Activated naive CD8-positive, alpha-beta T cell treated with anti-CD3 and anti-CD28 coated beads for 36 hours (primary cell): ENCODE results near the gene ANXA6. TPM values are rescaled to one million over a fixed set of nuclear protein-coding genes. Genes with fewer than 3 reads are reported as not detected.

ENCODE experiments used
- DNase-seq: peaks from one replicate; pipeline ENCODE4 v3.0.0; 2021
- H3K27ac Mint-ChIP-seq: one replicate; pipeline ENCODE4 v1.8.0; 2022; ENCODE audit warnings: mild to moderate bottlenecking, moderate library complexity, mixed read lengths
- H3K27me3 Mint-ChIP-seq: one replicate; pipeline ENCODE4 v1.8.0; 2022; ENCODE audit warnings: mild to moderate bottlenecking, mixed read lengths
- H3K36me3 Mint-ChIP-seq: one replicate; pipeline ENCODE4 v1.8.0; 2021; ENCODE audit warnings: mild to moderate bottlenecking, mixed read lengths
- H3K4me1 Mint-ChIP-seq: one replicate; pipeline ENCODE4 v1.8.0; 2021; ENCODE audit warnings: mixed read lengths
- H3K4me3 Mint-ChIP-seq: one replicate; pipeline ENCODE4 v1.8.0; 2022; ENCODE audit warnings: mild to moderate bottlenecking, moderate library complexity, mixed read lengths
- H3K9me3 Mint-ChIP-seq: one replicate; pipeline ENCODE4 v1.8.0; 2022; ENCODE audit warnings: mixed read lengths
- total RNA-seq, 2 experiments: library from RNA; stranded (reverse); gene quantifications; one replicate each; pipeline ENCODE4 v1.2.3, GENCODE V29; 2021

ANXA6 gene
- total RNA-seq, 2 experiments from 2014 or later = 407 to 417 TPM

DNA sequence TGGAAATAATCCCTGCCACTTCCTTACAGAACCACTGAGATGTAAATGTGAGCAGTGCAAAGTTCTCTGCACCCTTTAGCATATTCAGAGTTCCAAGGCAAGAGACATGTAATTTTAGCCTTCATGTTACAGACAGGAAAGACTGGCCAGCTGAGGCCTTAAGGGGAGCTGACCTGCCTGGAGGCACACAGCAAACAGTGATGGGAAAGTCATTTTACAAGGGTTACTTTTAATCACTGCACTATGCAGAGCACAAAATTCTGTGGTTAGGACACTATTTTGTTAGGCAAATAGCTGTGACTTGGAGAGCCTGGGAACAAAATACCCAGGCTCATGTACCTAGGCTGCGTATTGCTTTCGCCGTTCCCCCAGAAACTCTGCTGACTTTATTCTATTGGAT lies 46.6 kb downstream of the ANXA6 start:
- Mint-ChIP-seq H3K4me1 (peaks cover 6% of the 10 kb centered on the region), H3K36me3 (peaks cover 25% of the 10 kb centered on the region), H3K4me3 (no peak overlapping the region)

GRCh38 chr5:151110122-151110681 lies 47.4 kb downstream of the ANXA6 start:
- no peaks in the 10 kb centered on the region for H3K9me3 Mint-ChIP-seq
- H3K4me3 Mint-ChIP-seq = no peak overlapping the region
- peaks cover 25% of the 10 kb centered on the region for H3K36me3 Mint-ChIP-seq
- H3K27me3 Mint-ChIP-seq = no peaks in the 10 kb centered on the region
- no peak for DNase-seq
- H3K4me1 Mint-ChIP-seq = peaks cover 1% of the 10 kb centered on the region
- H3K27ac Mint-ChIP-seq = peak overlapping the region; percentile 21

More for the DNA sequence above, 46.6 kb downstream of the ANXA6 start:
- DNase-seq = no peak
- H3K27ac Mint-ChIP-seq = no peak overlapping the region
- H3K9me3 Mint-ChIP-seq = no peaks in the 10 kb centered on the region
- H3K27me3 Mint-ChIP-seq = no peaks in the 10 kb centered on the region

GRCh38 chr5:151108566-151108965 lies 49.0 kb downstream of the ANXA6 start:
- no peak overlapping the region for H3K27ac Mint-ChIP-seq
- H3K4me3 Mint-ChIP-seq = no peak overlapping the region
- H3K27me3 Mint-ChIP-seq = no peaks in the 10 kb centered on the region
- DNase-seq = no peak
- H3K36me3 Mint-ChIP-seq = peaks cover 25% of the 10 kb centered on the region
- H3K9me3 Mint-ChIP-seq = no peaks in the 10 kb centered on the region
- H3K4me1 Mint-ChIP-seq = no peaks in the 10 kb centered on the region

- Mint-ChIP-seq H3K9me3 (no peaks in the 10 kb centered on the region), H3K4me3 (no peak overlapping the region), H3K27ac (no peak overlapping the region), H3K36me3 (peaks cover 26% of the 10 kb centered on the region), H3K4me1 (peaks cover 2% of the 10 kb centered on the region), H3K27me3 (no peaks in the 10 kb centered on the region)
- DNase-seq = no peak
These were observed 49.6 kb downstream of the ANXA6 start for GRCh38 chr5:151107738-151108520.

GRCh38 chr5:151107084-151107483 lies 50.5 kb downstream of the ANXA6 start:
- Mint-ChIP-seq H3K27ac (no peak overlapping the region), H3K36me3 (peaks cover 22% of the 10 kb centered on the region), H3K4me3 (no peak overlapping the region), H3K9me3 (no peaks in the 10 kb centered on the region), H3K27me3 (no peaks in the 10 kb centered on the region), H3K4me1 (peaks cover 2% of the 10 kb centered on the region)
- no peak for DNase-seq

DNA sequence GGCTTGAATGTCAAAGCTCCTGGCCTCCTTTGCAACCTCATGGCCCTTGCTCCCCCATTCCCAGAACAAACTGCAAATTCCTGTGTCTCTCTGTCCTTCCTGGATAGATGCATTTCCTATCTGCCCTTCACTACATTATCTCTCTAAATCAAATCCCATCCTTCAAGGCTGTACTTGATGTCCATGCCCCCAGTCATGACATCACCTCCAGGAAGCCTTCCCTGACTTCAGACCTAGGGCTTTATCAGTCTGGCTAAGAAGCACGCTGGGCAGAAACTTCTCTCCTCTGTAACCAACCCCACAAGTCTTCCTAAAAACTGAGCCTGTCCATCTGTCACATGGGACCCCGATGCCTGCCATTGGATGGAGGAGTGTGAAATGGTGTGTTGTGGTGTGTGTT lies 51.1 kb downstream of the ANXA6 start:
- H3K27me3 Mint-ChIP-seq = no peaks in the 10 kb centered on the region
- H3K36me3 Mint-ChIP-seq = peaks cover 27% of the 10 kb centered on the region
- no peak for DNase-seq
- no peak overlapping the region for H3K4me3 Mint-ChIP-seq
- no peaks in the 10 kb centered on the region for H3K9me3 Mint-ChIP-seq
- peaks cover 4% of the 10 kb centered on the region for H3K4me1 Mint-ChIP-seq
- peak overlapping the region; percentile 32 for H3K27ac Mint-ChIP-seq

- Mint-ChIP-seq H3K27ac (no peak overlapping the region), H3K4me3 (no peak overlapping the region)
These were observed 51.5 kb downstream of the ANXA6 start for GRCh38 chr5:151106043-151106442.

DNA sequence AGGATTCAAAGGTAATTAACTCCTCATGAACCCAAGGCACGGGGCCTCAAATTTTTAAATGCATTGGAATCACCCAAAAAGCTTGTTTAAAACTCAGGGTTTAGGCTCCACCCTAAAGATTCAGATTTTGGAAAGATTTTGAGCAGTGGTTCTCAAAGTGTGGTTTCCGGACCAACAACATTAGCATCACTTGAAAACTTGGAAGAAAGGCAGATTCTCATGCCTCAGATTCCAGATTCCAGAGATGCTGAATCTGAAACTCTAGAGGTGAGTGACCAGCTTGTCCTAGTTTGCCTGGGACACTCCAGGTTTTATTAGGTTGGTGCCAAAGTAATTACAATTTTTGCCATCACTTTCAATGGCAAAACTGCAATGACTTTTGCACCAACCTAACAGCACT lies 52.0 kb downstream of the ANXA6 start:
- peak overlapping the region; percentile 50 for H3K27ac Mint-ChIP-seq
- no peaks in the 10 kb centered on the region for H3K27me3 Mint-ChIP-seq
- DNase-seq = no peak
- no peaks in the 10 kb centered on the region for H3K9me3 Mint-ChIP-seq
- H3K4me1 Mint-ChIP-seq = peaks cover 10% of the 10 kb centered on the region
- peaks cover 31% of the 10 kb centered on the region for H3K36me3 Mint-ChIP-seq
- no peak overlapping the region for H3K4me3 Mint-ChIP-seq

More at GRCh38 chr5:151106043-151106442, 51.5 kb downstream of the ANXA6 start:
- Mint-ChIP-seq H3K9me3 (no peaks in the 10 kb centered on the region), H3K4me1 (peaks cover 5% of the 10 kb centered on the region), H3K36me3 (peaks cover 28% of the 10 kb centered on the region), H3K27me3 (no peaks in the 10 kb centered on the region)
- DNase-seq = no peak

DNA sequence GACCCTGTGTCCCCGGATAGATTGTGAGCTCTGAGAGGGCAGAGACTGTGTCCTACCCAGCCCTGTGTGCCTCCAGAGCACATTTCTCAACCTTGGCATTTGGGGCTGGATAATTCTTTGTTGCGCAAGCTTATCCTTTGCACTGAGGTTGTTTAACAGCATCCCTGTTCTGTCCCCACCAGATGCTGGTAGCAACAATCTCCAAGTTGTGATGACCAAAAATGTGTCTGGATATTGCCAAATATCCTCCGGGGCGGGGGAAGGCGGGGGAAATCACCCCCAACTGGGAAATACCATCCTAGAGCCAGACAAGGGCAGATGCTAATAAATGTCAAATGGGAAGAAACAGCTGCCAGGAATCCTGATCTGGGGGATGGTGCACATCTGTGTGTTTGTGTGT lies 52.8 kb downstream of the ANXA6 start:
- H3K36me3 Mint-ChIP-seq = peaks cover 39% of the 10 kb centered on the region
- no peak overlapping the region for H3K27ac Mint-ChIP-seq
- H3K4me3 Mint-ChIP-seq = no peak overlapping the region
- no peaks in the 10 kb centered on the region for H3K27me3 Mint-ChIP-seq
- peaks cover 17% of the 10 kb centered on the region for H3K4me1 Mint-ChIP-seq
- H3K9me3 Mint-ChIP-seq = no peaks in the 10 kb centered on the region
- no peak for DNase-seq

DNA sequence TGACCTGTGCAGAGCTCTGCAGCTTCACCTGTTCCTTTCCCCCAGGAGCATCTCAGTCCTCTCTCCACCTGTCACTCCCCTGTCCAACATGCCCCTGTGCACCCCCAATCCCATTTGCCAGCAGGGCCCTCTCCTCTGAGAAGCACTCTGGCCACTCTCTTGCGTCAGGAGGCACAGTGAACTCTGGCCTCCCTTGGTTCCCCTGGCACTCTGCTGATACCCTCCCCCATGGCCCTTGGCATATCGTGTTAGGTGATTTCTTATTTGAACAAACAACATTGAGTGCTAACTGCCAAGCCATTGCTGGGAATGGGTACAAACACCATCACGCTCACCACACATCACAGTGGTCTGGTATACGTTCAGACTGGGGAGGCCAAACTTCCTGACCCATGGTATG lies 55.8 kb downstream of the ANXA6 start:
- Mint-ChIP-seq H3K27me3 (no peaks in the 10 kb centered on the region), H3K9me3 (no peaks in the 10 kb centered on the region), H3K36me3 (peaks cover 37% of the 10 kb centered on the region), H3K4me1 (peaks cover 47% of the 10 kb centered on the region), H3K4me3 (no peak overlapping the region), H3K27ac (peak overlapping the region; percentile 26)
- DNase-seq = no peak

DNA sequence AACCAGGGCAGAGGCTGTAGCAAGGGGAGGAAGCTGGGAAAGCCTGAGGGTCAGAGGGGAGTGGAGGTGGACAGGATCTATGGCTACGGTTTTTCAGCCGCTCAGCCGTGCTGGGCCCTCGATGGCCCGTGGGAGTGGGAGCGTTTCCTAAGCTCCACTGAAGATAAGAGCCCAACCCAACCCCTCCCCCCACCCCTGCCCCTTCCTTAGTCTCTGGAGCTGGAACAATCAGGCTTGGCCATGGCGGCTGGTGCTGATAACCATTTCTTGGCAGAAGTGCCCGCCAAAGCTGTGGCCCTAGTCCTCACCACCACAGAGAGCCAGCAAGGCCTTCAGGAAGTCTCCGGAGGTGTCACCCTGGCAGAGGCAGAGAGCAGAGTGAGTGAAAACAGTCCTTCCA lies 56.4 kb downstream of the ANXA6 start:
- no peak for DNase-seq
- H3K4me3 Mint-ChIP-seq = no peak overlapping the region
- peaks cover 34% of the 10 kb centered on the region for H3K36me3 Mint-ChIP-seq
- H3K27ac Mint-ChIP-seq = peak overlapping the region; percentile 52
- no peaks in the 10 kb centered on the region for H3K27me3 Mint-ChIP-seq
- H3K9me3 Mint-ChIP-seq = no peaks in the 10 kb centered on the region
- peaks cover 52% of the 10 kb centered on the region for H3K4me1 Mint-ChIP-seq

DNA sequence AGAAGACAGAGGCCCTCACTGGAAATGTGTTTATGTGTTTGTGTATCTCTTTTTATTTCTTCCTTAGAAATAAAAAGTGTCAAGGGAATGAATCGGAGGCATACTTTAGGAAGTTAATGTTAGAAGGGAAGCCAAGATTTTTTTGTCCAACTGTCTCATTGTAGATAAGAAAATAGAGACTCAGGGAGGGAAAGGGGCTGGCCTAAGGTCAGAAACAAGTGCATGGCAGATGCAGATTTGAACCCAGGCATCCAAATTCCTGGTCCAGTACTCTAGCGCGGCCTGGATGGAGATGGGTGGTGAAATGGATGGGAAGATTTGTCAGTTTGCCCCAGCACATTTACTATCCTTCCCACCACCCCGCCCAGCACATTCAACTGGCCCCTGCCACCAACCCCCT lies 56.9 kb downstream of the ANXA6 start:
- H3K4me1 Mint-ChIP-seq = peaks cover 57% of the 10 kb centered on the region
- H3K9me3 Mint-ChIP-seq = no peaks in the 10 kb centered on the region
- peak overlapping the region; percentile 52 for H3K27ac Mint-ChIP-seq
- H3K36me3 Mint-ChIP-seq = peaks cover 37% of the 10 kb centered on the region
- H3K4me3 Mint-ChIP-seq = no peak overlapping the region
- no peak for DNase-seq
- H3K27me3 Mint-ChIP-seq = no peaks in the 10 kb centered on the region

DNA sequence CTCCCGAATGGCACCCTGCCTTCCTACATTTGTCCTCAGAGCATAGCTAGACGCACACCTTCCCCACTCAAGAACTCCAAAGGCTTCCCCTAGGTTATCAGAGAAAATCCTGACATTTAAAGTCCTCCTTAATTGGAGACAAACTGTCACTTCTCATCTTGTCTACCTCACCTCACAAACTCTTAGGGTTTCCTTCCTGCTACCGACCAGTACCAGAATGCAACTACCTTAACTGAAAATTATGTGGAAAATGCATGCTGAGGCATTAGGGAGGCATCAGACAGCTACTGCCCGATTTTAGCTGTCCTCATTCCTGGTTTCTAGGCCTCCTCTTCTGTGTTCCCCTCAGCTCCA lies 58.8 kb downstream of the ANXA6 start:
- no peaks in the 10 kb centered on the region for H3K9me3 Mint-ChIP-seq
- H3K27ac Mint-ChIP-seq = peak overlapping the region; percentile 80
- no peak for DNase-seq
- H3K27me3 Mint-ChIP-seq = no peaks in the 10 kb centered on the region
- no peak overlapping the region for H3K4me3 Mint-ChIP-seq
- H3K4me1 Mint-ChIP-seq = peaks cover 75% of the 10 kb centered on the region
- peaks cover 42% of the 10 kb centered on the region for H3K36me3 Mint-ChIP-seq

- H3K4me3 Mint-ChIP-seq = peak overlapping the region; percentile 27
- H3K9me3 Mint-ChIP-seq = no peaks in the 10 kb centered on the region
- H3K27me3 Mint-ChIP-seq = no peaks in the 10 kb centered on the region
- peaks cover 80% of the 10 kb centered on the region for H3K4me1 Mint-ChIP-seq
- DNase-seq = peak; percentile 55
- H3K27ac Mint-ChIP-seq = peak overlapping the region; percentile 80
- peaks cover 37% of the 10 kb centered on the region for H3K36me3 Mint-ChIP-seq
These were observed 59.5 kb downstream of the ANXA6 start for GRCh38 chr5:151097820-151098767.

DNA sequence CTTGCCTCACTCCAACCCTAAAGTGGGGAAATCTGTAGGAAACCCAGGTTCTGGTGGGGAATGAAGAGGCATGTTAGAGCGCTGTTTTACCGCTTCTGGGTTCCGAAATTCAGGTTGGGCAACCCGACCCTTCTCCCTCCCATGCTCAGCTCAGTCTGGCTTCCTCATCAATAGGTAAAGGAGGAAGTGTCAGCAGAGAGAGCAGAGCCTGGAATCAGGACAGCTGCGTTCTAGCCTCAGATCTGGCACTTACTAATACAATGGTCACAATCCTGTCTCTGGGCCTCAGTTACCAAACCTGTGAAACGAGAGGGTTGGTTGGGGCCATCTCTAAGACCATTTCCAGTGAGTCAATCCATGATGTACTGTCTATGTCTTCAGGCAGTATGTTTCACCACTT lies 60.5 kb downstream of the ANXA6 start:
- Mint-ChIP-seq H3K9me3 (no peaks in the 10 kb centered on the region), H3K27me3 (no peaks in the 10 kb centered on the region), H3K4me1 (peaks cover 87% of the 10 kb centered on the region), H3K4me3 (no peak overlapping the region), H3K27ac (peak overlapping the region; percentile 22), H3K36me3 (peaks cover 39% of the 10 kb centered on the region)
- no peak for DNase-seq
